Renal cortex interstitium (tissue), 11 donors: ENCODE results near the gene CCDC32. TPM values are rescaled to one million over a fixed set of nuclear protein-coding genes. Genes with fewer than 3 reads are reported as not detected.
"Not testable (repeated sequence)": the region's sequence is repeated elsewhere in the genome, so short reads cannot be mapped to it uniquely, and the experiment has no call there.

Experiments
- DNase-seq, 11 donors: peaks; one replicate each; pipeline ENCODE4 v3.0.0-alpha.2; 2013; ENCODE audit warnings: low read depth in 9 of 11, low spot score in 4 of 11; ENCODE audit errors: extremely low read depth in 1 of 11
- polyA plus RNA-seq, 3 donors: library from polyadenylated mRNA; unstranded; fragments of 120-200 nt; gene quantifications; one replicate each; pipeline ENCODE4 v1.2.1, GENCODE V29; 2013; ENCODE audit not compliant: insufficient read length in 3 of 3

Gene CCDC32
- polyA plus RNA-seq, 3 donors = 28.6 to 34.0 (median 32.0) TPM

GRCh38 chr15:40581796-40582195 lies 17.0 kb upstream of the CCDC32 start:
- not testable (repeated sequence) for DNase-seq

- no peak for DNase-seq
Measured at GRCh38 chr15:40578892-40579291, 14.1 kb upstream of the CCDC32 start.

DNA sequence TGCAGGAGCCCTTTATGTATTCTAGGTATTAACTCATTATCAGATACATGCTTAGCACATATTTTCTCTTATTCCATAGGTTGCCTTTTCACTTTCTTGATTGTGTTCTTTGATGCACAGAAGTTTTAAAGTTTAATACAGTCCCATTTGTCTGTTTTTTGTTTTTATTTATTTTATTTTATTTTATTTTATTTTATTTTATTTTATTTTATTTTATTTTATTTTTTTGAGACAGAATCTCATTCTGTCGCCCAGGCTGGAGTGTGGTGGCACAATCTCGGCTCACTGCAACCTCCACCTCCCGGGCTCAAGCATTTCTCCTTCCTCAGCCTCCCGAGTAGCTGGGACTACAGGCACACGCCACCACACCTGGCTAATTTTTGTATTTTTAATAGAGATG lies 12.1 kb upstream of the CCDC32 start:
- not testable (repeated sequence) for DNase-seq

DNA sequence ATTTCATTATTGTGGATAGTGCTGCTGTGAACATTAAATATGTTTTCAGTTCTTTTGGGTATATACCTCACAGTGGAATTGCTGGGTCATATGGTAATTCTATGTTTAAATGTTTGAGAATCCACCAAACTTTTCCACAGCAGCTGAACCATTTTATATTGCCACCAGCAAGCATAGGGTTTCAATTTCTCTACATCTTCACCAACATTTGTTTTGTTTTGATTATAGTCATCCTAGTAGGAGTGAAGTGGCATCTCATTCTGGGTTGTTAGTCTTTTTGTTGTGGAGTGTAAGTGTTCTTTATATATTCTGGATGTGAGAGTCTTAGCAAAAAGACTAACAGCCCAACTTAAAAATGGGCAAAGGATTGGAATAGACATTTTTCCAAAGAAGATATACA lies 10.3 kb upstream of the CCDC32 start:
- DNase-seq = no peak

DNA sequence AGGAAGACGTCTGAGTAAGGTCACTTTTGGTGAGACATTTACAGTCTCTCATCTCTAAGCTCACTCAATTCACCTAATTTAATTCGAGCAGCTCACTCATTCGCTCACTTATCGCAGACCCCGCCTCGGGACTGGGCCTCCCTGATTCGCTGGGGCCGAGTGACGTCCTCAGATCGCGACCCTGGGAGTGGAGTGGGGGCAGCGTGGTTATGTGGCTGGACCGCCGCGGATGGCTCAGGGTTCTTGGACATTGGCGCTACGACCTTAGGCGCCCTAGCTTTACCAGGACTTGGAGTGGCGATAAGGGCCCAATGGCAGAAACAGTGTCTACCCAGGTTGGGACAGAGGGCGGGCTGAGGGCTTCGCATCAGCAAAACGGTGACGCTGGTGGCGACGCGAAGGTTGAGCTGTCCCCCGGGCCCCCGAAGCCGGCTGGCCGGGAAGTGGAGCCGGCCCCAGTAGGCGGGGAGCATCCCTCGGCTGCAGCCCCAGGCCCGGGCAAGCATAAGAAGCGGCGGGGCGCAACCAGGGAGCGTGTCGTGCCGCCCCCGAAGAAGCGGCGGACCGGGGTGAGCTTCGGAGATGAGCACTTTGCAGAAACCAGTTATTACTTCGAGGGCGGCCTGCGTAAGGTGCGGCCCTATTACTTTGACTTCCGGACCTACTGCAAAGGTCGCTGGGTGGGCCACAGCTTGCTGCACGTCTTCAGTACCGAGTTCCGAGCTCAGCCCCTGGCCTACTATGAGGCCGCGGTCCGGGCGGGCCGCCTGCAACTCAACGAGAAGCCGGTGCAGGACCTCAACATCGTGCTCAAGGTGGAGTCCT lies 4.5 kb upstream of the CCDC32 start, which contains the start of gene RPUSD2:
Gene RPUSD2 (plus strand): TSS at position 171 of the 825 bp plus-strand sequence. CDS start 39 bp downstream, at position 210.
- peak; percentile 79 to 95 (median 89) for DNase-seq

DNA sequence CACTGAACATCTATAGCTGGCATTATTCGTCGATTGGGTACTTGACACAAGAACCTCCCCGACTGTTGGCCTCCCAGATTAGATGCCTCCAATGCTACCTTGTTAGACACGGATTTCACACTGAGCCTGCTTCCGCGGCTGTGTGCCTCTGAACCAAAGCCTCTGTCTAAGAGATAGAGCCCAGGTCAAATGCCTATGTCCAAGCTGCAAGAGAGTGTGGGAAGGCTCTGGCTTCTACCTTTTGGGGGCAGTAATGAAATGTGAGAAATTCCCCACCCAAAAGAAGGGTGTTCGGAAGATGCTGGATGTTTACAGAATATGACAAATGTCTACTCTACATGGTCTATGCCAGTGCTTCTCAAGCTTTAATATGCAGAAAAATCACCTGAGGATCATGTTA lies 2.3 kb upstream of the CCDC32 start:
- DNase-seq = no peak

- no peak for DNase-seq
Measured at GRCh38 chr15:40565333-40566238, 744 bp upstream of the CCDC32 start.

- no peak for DNase-seq
Measured at GRCh38 chr15:40563426-40563825, 1.4 kb downstream of the CCDC32 start.

DNA sequence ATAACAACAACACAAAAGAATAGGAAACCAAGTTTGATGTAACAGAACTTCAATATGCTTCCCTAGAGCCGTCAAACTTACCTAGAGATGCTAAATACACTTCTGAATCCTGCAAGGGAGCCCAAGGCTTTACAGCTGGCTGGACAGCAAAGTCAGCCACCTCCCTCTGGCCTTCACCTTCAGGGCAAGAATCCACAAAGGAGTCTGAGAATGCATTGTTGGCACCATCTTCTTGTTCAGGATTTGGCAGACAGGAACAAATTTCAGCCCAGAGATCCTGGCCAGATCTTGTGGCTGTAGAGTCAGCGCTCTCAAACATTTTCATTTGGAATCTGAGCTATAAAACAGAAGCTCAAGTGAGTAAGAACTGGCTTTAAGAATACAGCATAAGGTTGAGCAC lies 2.2 kb downstream of the CCDC32 start:
- no peak for DNase-seq

DNA sequence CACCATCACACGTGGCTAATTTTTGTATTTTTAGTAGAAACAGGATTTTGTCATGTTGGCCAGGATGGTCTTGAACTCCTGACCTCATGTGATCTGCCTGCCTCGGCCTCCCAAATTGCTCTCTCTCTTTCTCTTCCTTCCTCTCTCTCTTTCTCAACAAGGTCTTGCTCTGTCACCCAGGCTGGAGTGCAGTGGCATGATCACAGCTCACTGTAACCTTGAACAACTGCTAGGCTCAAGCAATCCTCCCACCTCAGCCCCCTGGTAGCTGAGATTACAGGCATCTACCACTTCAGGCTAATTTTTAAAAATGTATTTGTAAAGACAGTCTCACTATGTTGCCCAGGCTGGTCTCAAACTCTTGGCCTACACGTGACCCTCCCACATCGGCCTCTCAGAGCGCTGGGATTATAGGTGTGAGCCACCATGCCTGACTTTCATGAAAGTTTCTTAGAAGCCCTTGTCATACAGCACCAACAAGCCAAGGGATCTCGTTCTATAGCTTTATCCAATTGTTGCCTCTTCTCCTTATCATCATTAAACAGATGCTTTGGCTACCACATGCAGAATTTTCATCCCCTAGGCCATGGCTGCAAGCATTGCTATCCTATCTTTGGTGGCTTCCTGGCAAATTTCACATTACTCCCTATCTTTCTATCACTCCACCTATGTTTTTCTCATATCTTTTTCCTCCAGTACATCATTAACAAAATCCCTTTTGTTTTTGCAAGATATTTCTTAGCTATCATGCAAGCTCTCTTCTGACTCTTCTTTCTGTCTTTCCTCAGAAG lies 5.7 kb downstream of the CCDC32 start:
- DNase-seq = no peak

GRCh38 chr15:40555876-40556275 lies 9.0 kb downstream of the CCDC32 start:
- DNase-seq = no peak

GRCh38 chr15:40554161-40554525 lies 10.7 kb downstream of the CCDC32 start:
- DNase-seq = no peak

DNA sequence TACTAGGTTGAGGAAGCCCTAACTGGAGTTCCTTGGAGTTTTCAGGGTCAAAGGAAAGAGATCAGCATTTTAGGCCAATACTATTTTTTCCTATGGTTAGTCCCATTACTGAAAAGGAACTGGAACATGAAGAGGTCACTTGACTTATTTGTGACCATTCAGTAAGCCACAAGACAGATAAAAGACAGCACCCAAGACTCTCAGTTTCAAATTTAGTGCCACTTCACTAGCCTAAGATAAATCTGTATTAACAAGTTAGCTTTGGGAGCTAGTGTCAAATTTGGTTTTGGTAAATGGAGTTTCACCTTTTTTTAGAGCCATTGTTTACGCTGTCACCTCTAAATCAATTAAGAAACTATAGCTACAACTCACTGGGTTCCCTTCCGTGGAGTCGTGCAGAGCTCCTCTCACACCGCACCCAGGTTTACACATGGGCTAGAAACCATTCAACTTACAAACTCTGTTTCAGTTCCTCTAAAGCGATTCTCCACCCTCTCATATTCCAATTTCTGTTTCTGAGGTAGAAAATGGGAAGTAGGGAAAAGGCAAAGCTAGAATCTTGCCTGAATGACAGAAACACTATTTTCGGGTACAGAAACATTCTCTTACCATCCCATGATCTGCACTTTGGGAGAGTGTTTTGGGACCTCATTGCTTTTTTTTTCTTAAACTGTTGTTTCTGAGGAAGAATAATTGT lies 14.4 kb downstream of the CCDC32 start:
- DNase-seq = no peak

GRCh38 chr15:40549894-40550293 lies 14.9 kb downstream of the CCDC32 start:
- no peak for DNase-seq

DNA sequence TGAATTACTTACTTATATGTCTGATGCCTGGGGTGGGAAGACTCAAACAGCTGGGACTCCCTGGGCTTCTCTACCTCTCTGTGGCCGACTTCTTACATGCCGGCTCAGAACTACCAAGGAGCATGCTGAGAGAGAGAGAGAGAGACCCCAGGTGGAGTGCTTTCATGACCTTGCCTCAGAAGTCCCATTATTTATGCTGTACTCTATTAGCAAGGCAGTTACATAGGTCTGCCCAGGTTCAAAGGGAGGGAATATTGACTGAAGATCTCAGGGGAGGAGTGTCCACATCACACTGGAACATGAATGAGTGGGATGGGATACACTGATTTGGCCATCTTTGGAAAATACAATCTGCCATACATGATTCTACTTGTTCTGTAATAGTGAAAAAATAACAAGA lies 16.2 kb downstream of the CCDC32 start:
- DNase-seq = no peak

DNA sequence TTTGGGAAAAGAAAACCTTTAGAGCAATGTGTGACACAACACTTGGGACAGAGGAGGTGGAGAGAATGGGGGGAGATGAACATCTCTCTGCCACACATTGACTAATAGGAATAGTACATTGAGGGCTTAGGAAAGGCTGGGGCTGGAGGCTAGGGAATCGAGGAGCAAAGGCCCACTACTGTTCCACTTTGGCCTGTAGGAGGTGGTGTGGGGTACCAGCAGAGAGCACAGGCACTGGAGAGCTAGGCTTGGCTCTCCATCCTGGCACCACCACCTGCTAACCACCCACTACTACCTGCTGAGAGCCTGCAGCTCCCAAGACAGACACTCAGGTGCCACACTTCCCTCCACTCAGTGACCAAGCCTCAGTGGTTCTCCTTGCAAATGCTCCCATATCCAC lies 19.4 kb downstream of the CCDC32 start:
- no peak for DNase-seq

- DNase-seq = no peak
Measured at GRCh38 chr15:40543631-40544294, 21.1 kb downstream of the CCDC32 start.

DNA sequence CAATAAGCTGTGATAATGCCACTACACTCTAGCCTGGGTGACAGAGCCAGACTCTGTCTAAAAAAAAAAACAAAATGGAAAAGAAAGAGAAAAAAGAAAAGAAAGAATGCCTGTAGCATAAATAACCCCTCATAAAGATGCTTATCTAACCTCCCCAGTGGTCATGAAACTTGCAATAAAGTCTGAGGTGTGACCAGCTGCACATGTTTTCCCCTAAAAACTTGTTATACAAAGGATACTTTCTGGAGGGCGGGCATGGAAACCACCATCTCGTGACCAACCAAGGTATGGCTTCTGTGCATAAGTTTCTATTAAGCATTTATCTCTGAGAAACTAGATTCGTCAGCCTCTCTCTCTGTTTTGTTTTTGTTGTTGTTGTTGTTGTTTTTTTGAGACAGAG lies 21.8 kb downstream of the CCDC32 start:
- no peak for DNase-seq
